ENCODE results near the gene CYBA. TPM values are rescaled to one million over a fixed set of nuclear protein-coding genes. Genes with fewer than 3 reads are reported as not detected.

Gene CYBA
- total RNA-seq, 1 donor from 2014 or later = 53.7 TPM

DNA sequence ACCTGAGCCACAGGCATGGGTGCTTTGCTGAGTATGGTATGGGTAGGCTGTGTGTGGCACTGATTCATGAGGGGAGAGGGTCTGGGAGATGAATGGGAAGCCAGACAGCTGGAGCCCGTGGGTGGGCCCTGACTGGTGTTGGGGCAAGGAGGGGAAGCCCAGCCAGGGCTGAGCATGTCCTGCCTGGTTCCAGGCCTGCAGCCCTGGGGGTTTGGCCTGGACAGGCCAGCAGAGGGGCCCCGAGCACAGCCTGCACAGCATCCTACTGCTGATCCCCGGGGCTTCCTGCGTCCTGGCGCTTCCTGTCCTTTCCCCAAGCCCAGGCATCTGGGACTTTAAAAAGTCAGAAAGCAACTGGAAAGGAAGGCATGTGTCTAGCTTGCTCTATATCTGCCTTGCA lies 16.6 kb upstream of the CYBA start:
- intact Hi-C loops (cut with DNase I) = no loop called here
- ATAC-seq (ENCODE audit: poor library complexity) (no peak), DNase-seq (no peak)

DNA sequence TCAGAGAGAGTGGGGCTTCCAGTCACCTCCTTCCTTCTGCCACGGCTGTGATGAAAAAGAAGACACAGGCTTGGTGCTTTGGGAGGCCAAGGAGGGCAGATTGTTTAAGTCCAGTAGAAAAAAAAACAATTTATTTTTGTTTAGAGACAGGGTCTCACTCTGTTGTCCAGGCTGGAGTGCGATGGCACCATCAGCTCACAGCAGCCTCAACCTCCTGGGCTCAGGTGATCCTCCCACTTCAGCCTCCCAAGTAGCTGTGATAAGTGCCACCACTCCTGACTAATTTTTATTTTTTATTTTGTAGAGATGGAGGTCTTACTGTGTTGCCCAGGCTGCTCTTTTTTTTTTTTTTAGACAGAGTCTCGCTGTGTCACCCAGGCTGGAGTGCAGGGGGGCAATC lies 14.7 kb upstream of the CYBA start:
- DNase-seq (no peak), ATAC-seq (ENCODE audit: poor library complexity) (no peak)
- intact Hi-C loops (cut with DNase I) = no loop called here

DNA sequence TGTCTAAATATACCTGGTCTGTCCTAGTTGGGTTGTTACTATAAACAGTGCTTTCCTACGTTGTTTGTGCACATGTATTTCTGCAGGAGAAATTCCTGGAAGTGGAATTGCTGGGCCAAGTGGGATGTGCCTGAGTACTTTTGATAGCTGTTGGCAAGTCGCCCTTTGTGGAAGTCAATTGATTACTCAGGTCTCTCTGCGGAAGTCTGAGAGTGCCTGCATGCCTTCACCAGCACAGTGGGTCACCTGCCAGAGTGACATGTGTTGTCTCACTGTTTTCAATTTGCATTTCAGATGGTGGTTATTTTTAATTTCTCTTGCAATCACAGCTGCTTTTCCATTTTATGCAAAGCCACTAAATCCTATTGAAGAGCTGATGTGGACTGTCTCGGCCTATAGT lies 14.3 kb upstream of the CYBA start:
- DNase-seq = no peak

DNA sequence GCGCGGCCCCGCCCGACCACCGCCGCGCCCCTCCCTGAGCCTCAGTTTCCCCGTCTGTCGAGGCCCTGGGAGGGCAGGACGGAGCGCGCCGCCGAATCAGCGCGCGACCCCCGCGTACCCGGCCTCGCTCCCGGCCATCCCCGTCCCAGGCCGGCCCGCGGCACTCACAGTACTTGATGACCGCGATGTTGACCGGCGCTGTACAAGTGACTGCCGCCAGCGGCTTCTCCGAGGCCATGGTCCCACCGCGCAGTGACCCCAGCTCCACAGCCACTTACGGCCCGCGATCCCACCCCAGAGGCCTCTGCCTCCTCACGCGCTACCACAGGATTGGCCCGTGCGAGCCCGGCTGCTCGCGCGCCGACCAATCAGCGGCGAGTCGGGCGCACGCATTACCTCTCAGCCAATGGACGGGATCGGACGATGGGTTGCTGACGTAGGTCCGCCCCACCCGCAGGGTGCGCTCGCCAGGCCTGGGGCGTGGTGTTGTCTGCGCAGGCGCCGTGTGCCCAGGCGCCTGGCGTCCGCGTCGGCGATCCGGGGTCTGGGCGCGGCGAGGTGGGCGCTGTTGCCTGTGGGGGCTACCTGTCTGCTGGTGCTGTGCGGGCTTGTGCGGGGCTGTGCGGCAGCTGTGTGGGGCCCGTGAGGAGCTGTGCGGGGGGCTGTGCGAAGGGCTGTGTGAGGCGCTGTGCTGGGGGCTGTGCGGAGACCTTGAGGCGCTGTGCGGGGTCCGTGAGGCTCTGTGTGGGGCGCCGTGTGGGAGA lies 12.2 kb upstream of the CYBA start, which contains the start of gene MVD:
Gene MVD, minus strand, starts transcription at position 249 of the 764 bp plus-strand sequence. Its CDS starts 11 bp downstream, at position 238.
- ATAC-seq (ENCODE audit: poor library complexity) = peak; percentile 99
- DNase-seq = peak; percentile 98
- intact Hi-C loops (cut with DNase I) = no loop called here

More for the DNA sequence above, 14.3 kb upstream of the CYBA start:
- no peak for ATAC-seq (ENCODE audit: poor library complexity)
- intact Hi-C loops (cut with DNase I) = no loop called here

DNA sequence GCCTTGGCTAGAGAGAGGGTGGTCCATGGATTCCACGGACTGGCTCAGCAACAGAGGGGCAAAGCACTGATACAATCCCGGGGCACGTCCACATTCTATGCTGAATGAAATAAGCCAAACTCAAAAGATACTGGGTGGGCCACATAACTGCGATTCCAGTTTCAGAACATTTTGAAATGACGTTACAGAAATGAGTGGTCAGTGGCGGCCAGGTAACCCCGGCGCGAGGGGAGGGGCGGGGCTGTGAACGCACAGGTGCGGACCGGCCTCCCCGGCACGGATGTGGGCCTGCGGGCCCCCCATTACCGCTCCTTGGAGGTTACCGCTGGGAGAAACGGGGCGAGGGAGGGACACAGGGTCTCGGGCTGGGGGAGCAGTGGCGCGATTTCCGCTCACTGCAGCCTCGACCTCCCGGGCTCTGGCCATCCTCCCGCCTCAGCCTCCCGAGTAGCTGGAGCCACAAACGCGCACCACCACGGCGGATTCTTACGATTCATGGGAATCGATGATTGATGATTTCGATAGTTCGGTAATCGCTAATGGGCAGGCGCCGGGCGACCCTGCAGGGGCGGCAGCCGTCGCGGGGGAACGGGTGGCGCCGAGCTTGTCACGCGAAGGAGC lies 11.5 kb upstream of the CYBA start:
- DNase-seq (no peak), ATAC-seq (ENCODE audit: poor library complexity) (no peak)
- intact Hi-C loops (cut with DNase I) = no loop called here

DNA sequence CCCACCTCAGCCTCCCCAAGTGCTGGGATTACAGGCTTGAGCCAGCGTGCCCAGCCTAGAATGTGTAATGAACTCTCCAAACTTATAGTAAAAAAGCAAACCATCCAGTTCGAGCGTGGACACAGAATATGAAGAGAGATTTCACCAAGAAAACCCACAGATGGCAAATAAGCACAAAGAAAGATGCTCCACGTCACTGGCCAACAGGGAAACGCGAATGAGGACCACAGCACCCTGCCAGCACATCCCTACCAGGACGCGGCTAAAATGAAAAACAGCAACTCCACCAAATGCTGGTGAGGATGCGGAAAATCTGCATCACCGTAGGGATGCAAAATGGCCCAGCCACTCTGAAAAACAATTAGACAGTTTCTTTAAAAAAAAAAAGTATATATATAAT lies 10.6 kb upstream of the CYBA start:
- DNase-seq = no peak
- ATAC-seq (ENCODE audit: poor library complexity) = no peak
- intact Hi-C loops (cut with DNase I) = no loop called here

DNA sequence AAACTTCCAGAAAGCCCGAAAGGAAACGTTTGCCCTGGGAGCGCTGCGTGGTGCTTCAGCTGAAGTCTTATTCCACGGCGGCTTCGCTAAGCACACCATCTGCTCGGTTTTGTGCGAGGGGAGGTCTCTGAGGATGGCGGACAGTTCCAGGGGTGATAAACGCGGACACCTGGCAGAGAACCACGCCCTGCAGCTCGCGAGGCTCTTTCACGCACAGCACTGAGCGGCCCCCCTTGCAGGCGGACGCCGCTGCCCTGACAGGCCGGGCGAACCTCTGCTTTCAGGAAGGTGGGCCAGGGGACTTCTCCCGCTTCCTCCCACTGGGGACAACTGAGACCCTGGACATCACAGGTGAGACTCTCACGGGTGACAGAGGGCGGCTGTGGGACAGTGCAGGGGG lies 8.3 kb upstream of the CYBA start:
- DNase-seq = no peak
- ATAC-seq (ENCODE audit: poor library complexity) = no peak
- intact Hi-C loops (cut with DNase I) = no loop called here

DNA sequence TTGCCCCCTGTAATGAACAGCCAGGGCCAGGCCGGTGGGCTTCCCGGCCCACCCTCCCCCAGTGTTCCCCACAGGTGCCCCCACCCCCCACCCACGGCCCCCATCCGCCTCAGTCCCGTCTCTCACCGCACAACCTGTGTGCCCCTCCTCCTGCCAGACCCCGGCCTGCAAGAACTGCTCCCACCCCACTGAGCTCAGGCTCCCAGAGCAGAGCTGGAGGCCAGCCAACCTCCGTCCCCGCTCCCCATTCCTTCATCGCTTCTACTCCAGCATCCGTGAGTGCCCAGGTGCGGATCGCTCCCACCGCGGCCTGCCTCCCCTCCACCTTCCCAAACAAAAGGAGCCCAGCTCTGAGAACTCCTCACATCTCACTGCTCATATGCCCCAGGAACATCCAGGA lies 7.9 kb upstream of the CYBA start:
- DNase-seq (no peak), ATAC-seq (ENCODE audit: poor library complexity) (no peak)
- intact Hi-C loops (cut with DNase I) = no loop called here

DNA sequence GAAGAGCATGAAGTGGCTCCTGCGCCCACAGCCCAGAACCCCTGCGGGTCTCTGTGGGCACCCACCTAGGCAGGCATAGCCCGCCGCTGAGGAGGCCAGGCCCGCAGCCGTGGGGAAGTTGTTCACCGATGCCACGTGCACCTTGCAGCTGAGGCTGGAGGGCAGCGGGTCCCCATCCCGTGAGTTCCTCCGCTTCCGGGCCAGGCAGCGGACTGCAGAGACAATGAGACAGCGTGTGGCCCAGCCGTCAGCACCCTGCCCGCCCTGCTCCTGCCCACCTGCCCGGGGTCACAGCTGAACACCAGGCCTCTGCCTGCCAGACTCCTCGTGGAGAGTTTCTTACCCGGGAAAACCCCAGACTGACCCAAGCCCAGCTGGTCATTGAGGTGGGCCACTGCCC lies 6.5 kb upstream of the CYBA start:
- DNase-seq (no peak), ATAC-seq (ENCODE audit: poor library complexity) (no peak)
- intact Hi-C loops (cut with DNase I) = no loop called here

DNA sequence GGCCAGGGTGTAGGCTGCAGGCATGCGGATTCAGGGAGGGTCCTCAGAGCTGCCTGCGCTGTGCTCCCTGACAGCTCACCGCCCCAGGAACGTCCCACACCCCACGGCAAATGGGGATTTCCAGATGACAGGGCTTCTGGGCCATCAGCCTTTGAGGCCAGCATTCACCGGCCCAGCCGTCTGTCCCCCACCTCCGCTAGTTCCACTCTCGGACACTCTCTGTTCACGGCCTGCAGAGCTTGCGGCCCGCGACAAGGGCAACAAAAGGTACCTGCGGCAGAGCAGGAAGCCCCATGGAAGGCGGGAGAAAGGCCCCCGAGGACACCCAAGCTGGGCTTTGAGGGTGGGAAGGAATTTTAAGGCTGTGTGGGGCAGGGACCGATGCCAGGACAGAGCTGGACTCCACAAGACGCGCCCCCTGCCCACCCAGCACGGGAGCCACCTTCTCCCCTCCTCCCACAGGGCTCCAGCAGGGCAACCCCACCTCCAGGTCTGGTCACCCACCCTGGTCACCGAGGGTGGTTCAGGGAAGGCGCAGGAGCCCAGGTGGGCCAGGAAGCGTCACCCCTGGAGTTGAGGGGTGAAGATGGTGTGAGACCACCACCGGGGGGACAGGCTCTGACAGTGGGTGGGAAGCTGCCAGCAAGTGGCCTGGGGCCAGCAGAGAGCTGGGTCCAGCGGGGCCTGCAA lies 5.6 kb upstream of the CYBA start:
- intact Hi-C loops (cut with DNase I) = no loop called here
- no peak for DNase-seq
- no peak for ATAC-seq (ENCODE audit: poor library complexity)

DNA sequence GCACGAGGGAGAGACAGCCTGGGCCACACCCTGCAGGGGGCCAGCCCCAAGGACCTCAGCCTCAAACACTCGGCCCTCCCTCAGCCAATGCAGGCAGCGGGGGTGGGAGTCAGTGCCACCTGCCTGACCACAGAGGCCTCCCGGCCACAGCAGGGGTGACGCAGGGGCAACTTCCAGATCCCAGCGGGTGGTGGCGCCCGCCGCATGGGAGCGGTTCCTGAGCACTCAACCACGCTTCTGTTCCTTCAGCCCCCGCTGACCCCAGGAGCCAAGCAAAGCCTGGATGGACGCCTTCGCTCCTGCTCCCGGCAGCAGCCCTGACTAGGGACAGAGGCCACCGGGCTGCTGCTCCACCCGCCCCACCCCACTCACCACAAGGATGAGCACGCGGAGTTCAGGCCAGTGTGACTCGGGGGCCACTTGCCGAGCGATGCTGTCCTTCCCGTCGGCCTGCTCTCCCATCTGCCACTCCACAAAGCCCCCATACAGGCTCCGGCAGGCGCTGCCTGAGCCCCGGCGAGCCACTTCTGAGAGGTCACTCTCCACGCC lies 5.0 kb upstream of the CYBA start:
- DNase-seq = no peak
- intact Hi-C loops (cut with DNase I) = no loop called here
- no peak for ATAC-seq (ENCODE audit: poor library complexity)

DNA sequence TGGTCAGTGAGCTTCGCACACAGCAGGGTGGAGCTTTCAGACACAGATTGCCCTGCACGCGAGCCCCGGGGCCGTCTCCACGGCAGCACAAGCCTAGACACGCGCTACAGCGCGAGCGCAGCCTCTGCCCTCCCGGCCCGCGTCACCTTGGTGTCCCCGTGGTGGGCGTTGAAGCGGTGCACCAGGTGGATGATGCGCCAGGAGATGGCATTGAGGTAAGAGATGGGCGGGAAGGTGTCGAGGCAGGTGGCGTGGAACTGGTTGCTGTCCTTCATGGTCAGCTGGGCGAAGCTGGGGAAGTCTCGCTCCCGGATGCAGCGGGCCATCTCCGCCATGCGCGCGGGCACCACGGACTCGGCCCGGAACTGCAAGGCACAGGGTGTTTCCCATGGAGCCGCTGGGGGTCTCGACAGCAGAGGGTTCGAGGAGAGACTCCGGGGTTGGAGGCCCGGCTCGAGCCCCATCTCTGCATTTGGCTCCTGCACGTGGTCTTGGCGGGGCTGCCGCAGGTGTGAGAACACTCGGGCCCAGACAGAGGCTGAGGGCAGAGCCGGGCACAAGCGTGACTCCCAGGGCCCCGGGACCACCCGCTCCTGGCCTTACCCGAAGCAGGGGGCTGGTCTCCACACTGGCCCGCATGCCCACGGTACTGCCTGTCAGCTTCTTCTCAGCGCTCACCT lies 4.3 kb upstream of the CYBA start:
- intact Hi-C loops (cut with DNase I) = no loop called here
- no peak for DNase-seq
- no peak for ATAC-seq (ENCODE audit: poor library complexity)

DNA sequence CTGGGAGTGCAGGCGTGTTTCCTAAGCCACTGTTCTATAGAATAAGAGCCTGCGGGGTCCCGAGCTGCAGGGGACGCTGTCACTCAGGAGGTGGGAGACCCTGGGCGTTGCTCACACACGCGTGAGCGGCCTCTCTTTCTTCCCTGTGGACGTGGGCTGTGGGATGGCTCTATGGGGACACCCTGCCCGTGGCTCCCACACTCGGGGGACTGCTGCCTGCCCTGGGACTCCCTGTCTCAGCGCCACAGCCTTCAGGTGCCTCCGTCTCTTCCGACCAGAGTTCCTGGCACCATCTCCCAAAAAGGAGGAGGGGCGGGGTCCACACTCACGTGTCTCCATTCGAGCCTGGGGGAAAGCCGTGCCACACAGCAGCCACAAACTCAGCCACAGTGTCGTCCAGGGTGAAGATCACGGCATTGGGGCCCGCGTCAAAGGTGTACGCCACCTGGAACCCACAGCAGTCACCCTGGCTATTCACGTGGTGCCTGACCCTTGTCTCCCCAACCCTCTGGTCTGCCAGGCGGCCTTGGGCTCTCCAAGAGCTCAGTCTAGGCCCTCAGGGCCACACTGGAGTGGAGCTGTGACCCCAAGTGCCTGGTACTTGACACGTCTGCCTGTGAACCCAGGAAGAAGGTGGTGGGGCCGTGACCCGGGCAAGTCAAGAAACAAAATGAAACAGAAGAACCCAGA lies 3.7 kb upstream of the CYBA start:
- intact Hi-C loops (cut with DNase I) = no loop called here
- no peak for DNase-seq
- ATAC-seq (ENCODE audit: poor library complexity) = no peak

DNA sequence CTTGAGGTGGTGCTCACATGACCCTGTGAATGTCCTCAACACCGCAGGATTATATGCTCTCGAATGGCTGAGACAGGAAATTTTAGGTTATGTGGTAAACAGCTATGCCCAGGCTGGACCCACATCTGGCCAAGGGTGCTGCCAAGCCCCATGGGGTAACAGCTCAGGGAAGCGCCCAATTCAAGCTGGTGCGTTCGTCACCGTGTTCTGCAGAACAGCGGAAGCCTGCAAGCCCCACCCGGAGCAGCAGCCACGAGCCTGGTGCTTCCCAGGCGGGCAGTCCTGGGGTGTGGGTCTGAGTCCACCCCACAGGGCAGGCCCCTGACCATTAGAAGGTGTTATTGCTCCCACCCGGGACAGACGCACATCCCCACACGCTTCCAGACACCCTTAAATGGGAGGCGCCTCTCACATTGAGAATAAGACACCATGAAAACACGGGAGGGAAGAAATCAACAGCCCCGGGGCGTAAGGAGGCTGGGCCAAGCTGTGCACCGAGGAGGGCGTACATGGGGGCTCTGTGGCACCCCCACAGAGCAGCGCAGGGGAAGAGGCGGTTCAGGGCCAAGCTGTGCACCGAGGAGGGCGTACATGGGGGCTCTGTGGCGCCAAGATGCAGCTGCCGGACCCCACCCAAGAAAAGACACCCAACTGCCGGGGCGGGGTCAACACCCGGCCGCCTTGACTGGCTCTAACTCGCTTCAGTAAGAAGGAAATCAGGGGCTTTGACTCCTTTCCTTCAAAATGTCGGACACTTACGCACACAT lies 2.9 kb upstream of the CYBA start:
- DNase-seq (no peak), ATAC-seq (ENCODE audit: poor library complexity) (no peak)
- intact Hi-C loops (cut with DNase I) = no loop called here

DNA sequence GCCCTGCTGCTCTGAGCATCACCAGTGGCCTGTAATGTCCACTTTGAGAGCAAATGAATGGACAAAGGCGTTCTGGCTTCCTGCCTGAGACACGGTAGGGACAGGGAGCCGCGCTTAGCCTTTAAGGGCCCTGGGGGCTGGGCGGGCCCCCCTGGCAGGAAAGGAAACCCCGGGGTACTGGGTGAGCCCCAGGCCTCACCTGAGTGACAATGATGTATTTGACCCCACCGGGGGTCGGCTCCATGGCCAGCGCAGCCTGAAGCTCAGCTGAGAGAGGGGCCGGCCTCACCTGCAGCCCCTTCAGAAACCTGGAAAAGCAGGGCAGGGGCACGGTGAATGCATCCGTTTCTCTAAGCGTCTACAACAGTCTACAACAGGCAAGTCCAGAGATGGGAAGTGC lies 2.2 kb upstream of the CYBA start:
- intact Hi-C loops (cut with DNase I) = no loop called here
- ATAC-seq (ENCODE audit: poor library complexity) (no peak), DNase-seq (no peak)

DNA sequence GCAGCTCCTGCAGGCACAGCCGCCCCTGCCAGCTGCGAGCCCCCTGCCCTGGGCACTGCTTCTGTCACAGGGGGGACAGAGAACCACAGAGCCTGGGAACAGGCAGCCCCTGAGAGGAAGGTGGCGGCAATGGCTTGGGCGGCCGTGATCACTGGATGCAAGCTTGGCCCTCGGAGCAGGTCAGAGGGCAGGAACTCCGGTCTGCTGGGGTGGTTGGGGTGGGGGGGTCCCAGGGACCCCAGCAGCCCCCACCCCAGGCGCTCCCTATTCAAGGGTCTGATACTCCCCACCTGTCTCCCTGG lies 1.9 kb upstream of the CYBA start:
- DNase-seq = no peak
- intact Hi-C loops (cut with DNase I) = no loop called here
- ATAC-seq (ENCODE audit: poor library complexity) = no peak

DNA sequence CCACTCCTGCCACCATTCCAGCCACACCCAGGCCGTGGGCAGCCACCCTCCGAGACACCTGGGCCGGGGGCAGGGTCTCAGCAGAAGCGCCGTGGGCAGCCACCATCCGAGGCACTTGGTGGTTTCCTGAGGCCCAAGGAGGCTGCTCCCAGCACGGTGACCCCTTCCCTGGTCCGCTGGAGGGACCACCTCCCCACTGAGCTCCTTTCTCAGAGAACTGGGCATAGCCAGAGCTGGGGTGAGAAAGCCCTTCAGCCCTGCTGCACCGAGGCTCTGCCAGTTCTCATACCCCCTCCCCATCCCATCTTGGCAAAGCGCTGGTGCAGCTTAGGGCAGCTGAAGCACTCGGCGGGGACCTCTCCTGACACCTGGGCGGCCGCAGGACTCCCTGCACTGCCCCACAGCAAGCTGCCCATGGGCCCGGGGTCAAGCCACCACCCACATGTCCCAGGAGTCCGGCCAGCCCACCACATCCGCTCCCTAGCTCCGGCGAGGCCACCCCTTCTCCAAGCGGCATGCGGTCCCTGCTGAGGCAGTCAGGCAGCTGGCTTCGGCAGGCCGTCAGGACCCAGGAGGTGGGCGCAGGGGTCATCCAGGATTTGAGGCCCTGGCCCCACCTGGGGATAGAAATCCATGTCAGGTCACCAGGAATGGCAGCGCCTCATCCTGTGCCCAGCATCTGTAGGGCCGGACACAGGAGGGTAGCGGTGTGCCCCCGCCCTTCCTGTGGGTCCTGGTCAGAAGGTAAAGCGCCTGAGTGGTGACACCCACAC lies 1.3 kb upstream of the CYBA start:
- DNase-seq = no peak
- intact Hi-C loops (cut with DNase I) = no loop called here
- ATAC-seq (ENCODE audit: poor library complexity) = no peak

Measured in Right ventricle myocardium superior (tissue), 1 donor.